MM.1S (cell line): ENCODE measurements around the gene TIMM13.
"Not testable (repeated sequence)": the region's sequence is repeated elsewhere in the genome, so short reads cannot be mapped to it uniquely, and the experiment has no call there.

Experiments
- DNase-seq: peaks from one replicate; pipeline ENCODE4 v3.0.0-alpha.2; 2015
- H2AFZ ChIP-seq: fragments of 300-600 bp; sonication (generic); 2 replicates; pipeline ENCODE4 v1.6.0; 2016; ENCODE audit warnings: antibody characterized with exemption, low read length
- H3F3A ChIP-seq: fragments of 300-600 bp; sonication (generic); 2 replicates; pipeline ENCODE4 v1.6.1; 2016; ENCODE audit warnings: mild to moderate bottlenecking, antibody characterized with exemption, low read length, moderate library complexity, mixed read lengths; ENCODE audit not compliant: insufficient read depth
- H3K27ac ChIP-seq: fragments of 300-600 bp; sonication (generic); 2 replicates; pipeline ENCODE4 v1.5.1; 2016; ENCODE audit warnings: mild to moderate bottlenecking, low read length
- H3K27me3 ChIP-seq: fragments of 300-600 bp; sonication (generic); replicated peaks from 2 replicates; pipeline ENCODE4 v1.6.0; 2016; ENCODE audit warnings: low read length; ENCODE audit not compliant: insufficient read depth
- H3K36me3 ChIP-seq: fragments of 300-600 bp; sonication (generic); replicated peaks from 2 replicates; pipeline ENCODE4 v1.6.1; 2016; ENCODE audit warnings: mild to moderate bottlenecking, low read length, mixed read lengths; ENCODE audit not compliant: insufficient read depth
- H3K4me1 ChIP-seq: fragments of 300-600 bp; sonication (generic); 2 replicates; pipeline ENCODE4 v1.6.1; 2016; ENCODE audit warnings: low read length, mixed read lengths
- H3K4me2 ChIP-seq: fragments of 300-600 bp; sonication (generic); 2 replicates; pipeline ENCODE4 v1.6.0; 2016; ENCODE audit warnings: low read depth, low read length
- H3K4me3 ChIP-seq: fragments of 300-600 bp; sonication (generic); 2 replicates; pipeline ENCODE4 v1.5.1; 2016; ENCODE audit warnings: low read length, mixed read lengths
- H3K79me2 ChIP-seq: fragments of 300-600 bp; sonication (generic); 2 replicates; pipeline ENCODE4 v1.6.1; 2016; ENCODE audit warnings: mixed run types, low read length, mixed read lengths
- H3K9ac ChIP-seq: fragments of 300-600 bp; sonication (generic); 2 replicates; pipeline ENCODE4 v1.6.1; 2016; ENCODE audit warnings: low read length, mixed read lengths
- H3K9me2 ChIP-seq: fragments of 300-600 bp; sonication (generic); replicated peaks from 2 replicates; pipeline ENCODE4 v1.6.1; 2016; ENCODE audit warnings: mild to moderate bottlenecking, low read length, mixed read lengths; ENCODE audit not compliant: insufficient read depth
- H3K9me3 ChIP-seq: fragments of 300-600 bp; sonication (generic); replicated peaks from 2 replicates; pipeline ENCODE4 v1.6.1; 2016; ENCODE audit warnings: mild to moderate bottlenecking, low read length, mixed read lengths; ENCODE audit not compliant: insufficient read depth
- H4K20me1 ChIP-seq: fragments of 300-600 bp; sonication (generic); 2 replicates; pipeline ENCODE4 v1.6.1; 2016; ENCODE audit warnings: mild to moderate bottlenecking, low read length, moderate library complexity, mixed read lengths; ENCODE audit not compliant: insufficient read depth
- EZH2 ChIP-seq: fragments of 300-600 bp; sonication (generic); optimal IDR thresholded peaks from 2 replicates; pipeline ENCODE3; 2017; ENCODE audit warnings: low read depth, mild to moderate bottlenecking, antibody characterized with exemption, low read length, mixed read lengths
- EZH2phosphoT487 ChIP-seq: fragments of 300-600 bp; sonication (generic); IDR thresholded peaks from 2 replicates; pipeline ENCODE4 v1.6.1; 2018; ENCODE audit warnings: antibody characterized with exemption, low read length
- TF ChIP-seq, protein P1 (sequence below): fragments of 300-600 bp; sonication (generic); IDR thresholded peaks from 2 replicates; pipeline ENCODE4 v1.5.1; 2016; ENCODE audit warnings: antibody characterized with exemption, low read length, mixed read lengths

Gene TIMM13

DNA sequence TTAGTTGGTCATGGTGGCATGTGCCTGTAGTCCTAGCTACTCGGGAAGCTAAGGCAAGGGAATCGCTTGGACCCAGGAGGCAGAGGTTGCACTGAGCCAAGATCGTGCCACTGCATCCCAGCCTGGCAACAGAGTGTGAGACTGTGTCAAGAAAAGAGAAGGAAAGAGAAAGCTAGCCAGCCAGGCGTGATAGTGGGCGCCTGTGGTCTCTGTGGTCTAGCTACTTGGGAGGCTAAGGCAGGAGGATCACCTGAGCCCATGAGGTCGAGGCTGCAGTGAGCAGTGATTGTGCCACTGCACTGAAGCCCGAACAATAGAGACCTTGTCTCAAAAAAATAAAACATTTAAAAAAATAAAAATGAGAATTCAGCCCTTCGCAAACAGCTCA lies 33.3 kb downstream of the TIMM13 start:
- H3F3A ChIP-seq: peaks cover 32% of the 10 kb centered on the region
- no peaks in the 10 kb centered on the region for H3K9me2 ChIP-seq
- peaks cover 24% of the 10 kb centered on the region for H3K4me1 ChIP-seq
- peak overlapping the region; percentile 45 for H3K4me2 ChIP-seq
- no peak for DNase-seq
- no peaks in the 10 kb centered on the region for H3K27me3 ChIP-seq
- peak overlapping the region; percentile 31 for H3K4me3 ChIP-seq
- no peaks in the 10 kb centered on the region for H4K20me1 ChIP-seq
- H3K79me2 ChIP-seq: no peaks in the 10 kb centered on the region
- TF ChIP-seq EZH2 (no peak), EZH2phosphoT487 (no peak)
- TF ChIP-seq, protein P1, sequence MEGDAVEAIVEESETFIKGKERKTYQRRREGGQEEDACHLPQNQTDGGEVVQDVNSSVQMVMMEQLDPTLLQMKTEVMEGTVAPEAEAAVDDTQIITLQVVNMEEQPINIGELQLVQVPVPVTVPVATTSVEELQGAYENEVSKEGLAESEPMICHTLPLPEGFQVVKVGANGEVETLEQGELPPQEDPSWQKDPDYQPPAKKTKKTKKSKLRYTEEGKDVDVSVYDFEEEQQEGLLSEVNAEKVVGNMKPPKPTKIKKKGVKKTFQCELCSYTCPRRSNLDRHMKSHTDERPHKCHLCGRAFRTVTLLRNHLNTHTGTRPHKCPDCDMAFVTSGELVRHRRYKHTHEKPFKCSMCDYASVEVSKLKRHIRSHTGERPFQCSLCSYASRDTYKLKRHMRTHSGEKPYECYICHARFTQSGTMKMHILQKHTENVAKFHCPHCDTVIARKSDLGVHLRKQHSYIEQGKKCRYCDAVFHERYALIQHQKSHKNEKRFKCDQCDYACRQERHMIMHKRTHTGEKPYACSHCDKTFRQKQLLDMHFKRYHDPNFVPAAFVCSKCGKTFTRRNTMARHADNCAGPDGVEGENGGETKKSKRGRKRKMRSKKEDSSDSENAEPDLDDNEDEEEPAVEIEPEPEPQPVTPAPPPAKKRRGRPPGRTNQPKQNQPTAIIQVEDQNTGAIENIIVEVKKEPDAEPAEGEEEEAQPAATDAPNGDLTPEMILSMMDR: no peak
- no peaks in the 10 kb centered on the region for H3K36me3 ChIP-seq
- H3K27ac ChIP-seq: peak overlapping the region; percentile 86
- H3K9ac ChIP-seq: peak overlapping the region; percentile 59
- no peaks in the 10 kb centered on the region for H3K9me3 ChIP-seq
- H2AFZ ChIP-seq: peak overlapping the region; percentile 1; the same call in 1 of the 2 replicates

DNA sequence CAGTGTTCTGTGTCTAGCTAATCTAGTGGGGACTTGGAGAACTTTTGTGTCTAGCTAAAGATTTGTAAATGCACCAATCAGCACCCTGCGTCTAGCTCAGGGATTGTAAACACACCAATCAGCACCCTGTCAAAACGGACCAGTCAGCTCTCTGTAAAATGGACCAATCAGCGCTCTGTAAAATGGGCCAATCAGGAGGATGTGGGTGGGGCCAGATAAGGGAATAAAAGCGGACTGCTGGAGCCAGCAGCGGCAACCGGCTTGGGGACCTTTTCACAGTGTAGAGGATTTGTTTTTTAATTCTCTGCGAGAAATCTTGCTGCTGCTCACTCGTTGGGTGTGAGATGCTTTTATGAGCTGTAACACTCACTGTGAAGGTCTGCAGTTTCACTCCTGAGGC lies 34.5 kb downstream of the TIMM13 start:
- H3K9ac ChIP-seq, H3K4me3 ChIP-seq, DNase-seq, H3K27me3 ChIP-seq, H2AFZ ChIP-seq, H3K36me3 ChIP-seq, H4K20me1 ChIP-seq, H3K27ac ChIP-seq, H3K9me3 ChIP-seq, H3K9me2 ChIP-seq, H3K4me2 ChIP-seq, H3K79me2 ChIP-seq: not testable (repeated sequence)
- peaks cover 24% of the 10 kb centered on the region for H3K4me1 ChIP-seq
- H3F3A ChIP-seq: peaks cover 32% of the 10 kb centered on the region

DNA sequence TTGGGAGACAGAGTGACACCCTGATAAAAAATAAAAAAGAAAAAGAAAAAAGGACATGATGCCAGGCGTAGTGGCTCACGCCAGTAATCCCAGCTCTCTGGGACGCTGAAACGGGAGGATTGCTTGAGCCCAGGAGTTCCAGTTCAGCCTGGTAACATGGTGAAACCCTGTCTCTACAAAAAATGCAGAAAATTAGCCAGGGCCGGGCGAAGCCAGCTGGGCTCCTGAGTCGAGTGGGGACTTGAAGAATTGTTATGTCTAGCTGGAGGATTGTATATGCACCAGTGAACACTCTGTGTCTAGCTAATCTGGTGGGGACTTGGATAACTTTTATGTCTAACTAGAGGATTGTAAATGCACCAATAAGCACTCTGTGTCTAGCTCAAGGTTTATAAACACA lies 35.0 kb downstream of the TIMM13 start:
- no peak for TF ChIP-seq EZH2
- TF ChIP-seq EZH2phosphoT487: no peak
- TF ChIP-seq, protein P1: no peak
- Histone ChIP-seq H4K20me1 (no peaks in the 10 kb centered on the region), H3K27me3 (no peaks in the 10 kb centered on the region; the same call in 1 of the 2 replicates), H3K4me3 (no peak overlapping the region), H3K36me3 (no peaks in the 10 kb centered on the region), H3K9me3 (no peaks in the 10 kb centered on the region), H3K4me1 (peaks cover 24% of the 10 kb centered on the region), H2AFZ (no peak overlapping the region), H3K4me2 (no peak overlapping the region), H3K79me2 (no peaks in the 10 kb centered on the region), H3K9ac (no peak overlapping the region), H3K9me2 (no peaks in the 10 kb centered on the region), H3K27ac (peak overlapping the region; percentile 6; the same call in 1 of the 2 replicates), H3F3A (peaks cover 32% of the 10 kb centered on the region)
- no peak for DNase-seq

DNA sequence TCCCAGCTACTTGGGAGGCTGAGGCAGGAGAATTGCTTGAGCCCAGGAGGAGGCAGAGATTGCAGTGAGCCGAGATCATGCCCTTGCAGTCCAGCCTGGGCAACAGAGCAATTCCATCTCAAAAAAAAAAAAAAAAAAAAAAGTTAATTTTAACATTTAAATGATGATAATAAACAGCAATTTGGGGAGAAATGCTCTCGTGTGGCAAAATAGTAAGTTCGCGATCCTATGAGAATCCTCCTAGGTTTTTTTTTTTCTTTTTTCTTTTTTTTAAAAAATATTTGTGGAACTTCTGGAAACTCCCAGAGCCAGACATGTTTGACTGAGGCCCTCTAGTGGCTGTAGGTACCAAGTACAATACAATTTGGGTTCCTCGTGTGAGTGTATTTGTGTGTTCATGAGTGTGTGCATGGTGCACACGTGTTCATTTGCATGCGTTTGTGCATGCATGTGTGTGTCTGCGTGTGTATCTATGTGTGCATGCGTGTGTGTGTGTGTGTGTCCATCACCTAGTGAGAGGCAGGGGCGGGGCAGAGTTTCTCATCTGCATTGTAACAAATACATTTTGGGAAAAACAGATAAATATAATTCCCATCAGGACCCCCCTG lies 36.2 kb downstream of the TIMM13 start:
- Histone ChIP-seq H3K79me2 (no peaks in the 10 kb centered on the region), H3K27ac (no peak overlapping the region), H3F3A (peaks cover 32% of the 10 kb centered on the region), H3K27me3 (no peaks in the 10 kb centered on the region; the same call in 1 of the 2 replicates), H3K4me3 (no peak overlapping the region), H3K9me3 (no peaks in the 10 kb centered on the region), H3K9me2 (no peaks in the 10 kb centered on the region), H2AFZ (no peak overlapping the region), H3K4me2 (no peak overlapping the region; the same call in 1 of the 2 replicates), H3K9ac (no peak overlapping the region), H3K4me1 (peaks cover 24% of the 10 kb centered on the region), H4K20me1 (no peaks in the 10 kb centered on the region), H3K36me3 (no peaks in the 10 kb centered on the region)
- DNase-seq: peak; percentile 88
- TF ChIP-seq, protein P1: peak; percentile 83
- TF ChIP-seq EZH2phosphoT487 (no peak), EZH2 (no peak)
